Muscle of leg (tissue), 11 donors: ENCODE results near the gene TIMM44. TPM values are rescaled to one million over a fixed set of nuclear protein-coding genes. Genes with fewer than 3 reads are reported as not detected.

Experiments used
- DNase-seq: peaks from one replicate; pipeline ENCODE4 v3.0.0; 2013
- H3K27ac ChIP-seq: one replicate; pipeline ENCODE4 v1.5.1; 2013; ENCODE audit warnings: mild to moderate bottlenecking, low read length, control low read depth
- H3K27me3 ChIP-seq: one replicate; pipeline ENCODE4 v1.6.1; 2013; ENCODE audit warnings: low read length; ENCODE audit not compliant: control insufficient read depth, insufficient read depth
- H3K36me3 ChIP-seq: one replicate; pipeline ENCODE4 v1.6.1; 2013; ENCODE audit warnings: low read length; ENCODE audit not compliant: control insufficient read depth, insufficient read depth
- H3K4me1 ChIP-seq: one replicate; pipeline ENCODE4 v1.6.1; 2013; ENCODE audit warnings: low read length; ENCODE audit not compliant: control insufficient read depth, insufficient read depth
- H3K4me3 ChIP-seq: one replicate; pipeline ENCODE4 v1.5.1; 2013; ENCODE audit warnings: low read length, control low read depth
- H3K9me3 ChIP-seq: replicated peaks from 2 replicates; pipeline ENCODE4 v1.6.1; 2013; ENCODE audit warnings: low read depth, low read length; ENCODE audit not compliant: control insufficient read depth
- WGBS: methylation state at CpG from one replicate; pipeline ENCODE4 v1.1.5; 2013; ENCODE audit warnings: missing lambda C conversion rate; ENCODE audit not compliant: insufficient coverage; 5-methylcytosine and 5-hydroxymethylcytosine counted together
- polyA plus RNA-seq, 8 donors: library from polyadenylated mRNA; unstranded; fragments of 120-200 nt; gene quantifications; one replicate each; pipeline versions ENCODE4 v1.2.1 to v1.2.3, GENCODE V29; 2013; ENCODE audit warnings: inconsistent platforms in 1 of 8, low replicate concordance in 1 of 8; ENCODE audit not compliant: insufficient read length in 8 of 8, insufficient read depth in 1 of 8
- total RNA-seq: library from RNA; stranded (reverse); fragments of 120-200 nt; gene quantifications from one replicate; pipeline ENCODE4 v1.2.4, GENCODE V29; 2013

TIMM44 gene
- total and polyA plus RNA-seq, 9 donors = 40.5 to 66.3 (median 57.4) TPM

GRCh38 chr19:7955696-7956095, 12.2 kb upstream of the TIMM44 start:
- no peak overlapping the region for H3K27ac ChIP-seq
- no peaks in the 10 kb centered on the region for H3K4me1 ChIP-seq
- no peaks in the 10 kb centered on the region for H3K9me3 ChIP-seq
- 87% methylated on average over 7 of the region's 11 CpGs for WGBS
- H3K27me3 ChIP-seq = no peaks in the 10 kb centered on the region
- H3K36me3 ChIP-seq = peaks cover 27% of the 10 kb centered on the region
- DNase-seq = no peak
- H3K4me3 ChIP-seq = no peak overlapping the region

- WGBS = 78% methylated on average over 6 of the region's 7 CpGs
- Histone ChIP-seq H3K4me1 (no peaks in the 10 kb centered on the region), H3K36me3 (peaks cover 14% of the 10 kb centered on the region), H3K9me3 (no peaks in the 10 kb centered on the region), H3K27me3 (no peaks in the 10 kb centered on the region), H3K27ac (no peak overlapping the region), H3K4me3 (no peak overlapping the region)
- DNase-seq = no peak
Observed at GRCh38 chr19:7953576-7953975, 10.1 kb upstream of the TIMM44 start.

- no peak for DNase-seq
- Histone ChIP-seq H3K4me3 (no peak overlapping the region), H3K27ac (no peak overlapping the region), H3K4me1 (no peaks in the 10 kb centered on the region), H3K9me3 (no peaks in the 10 kb centered on the region), H3K36me3 (peaks cover 10% of the 10 kb centered on the region), H3K27me3 (no peaks in the 10 kb centered on the region)
- 31% methylated on average over 3 of the region's 3 CpGs for WGBS
Observed at GRCh38 chr19:7953060-7953459, 9.6 kb upstream of the TIMM44 start.

DNA sequence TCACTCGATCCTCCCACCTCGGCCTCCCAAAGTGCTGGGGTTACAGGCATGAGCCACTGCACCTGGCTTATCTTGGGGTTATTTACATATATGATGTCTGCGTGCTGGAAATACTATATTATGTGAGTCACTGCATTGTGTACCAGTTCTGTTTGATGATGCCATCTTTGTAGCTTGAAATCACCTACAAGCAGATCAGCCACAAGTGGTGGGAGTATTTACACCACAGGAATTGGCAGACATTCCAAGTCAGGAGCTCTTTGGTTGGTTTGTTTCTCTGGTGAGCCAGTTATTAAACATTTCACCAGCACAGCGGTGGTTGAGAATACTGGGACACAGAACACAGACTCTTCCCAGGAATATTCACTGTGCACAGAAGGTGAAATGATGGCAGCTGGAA, 4.5 kb upstream of the TIMM44 start:
- no peaks in the 10 kb centered on the region for H3K9me3 ChIP-seq

DNA sequence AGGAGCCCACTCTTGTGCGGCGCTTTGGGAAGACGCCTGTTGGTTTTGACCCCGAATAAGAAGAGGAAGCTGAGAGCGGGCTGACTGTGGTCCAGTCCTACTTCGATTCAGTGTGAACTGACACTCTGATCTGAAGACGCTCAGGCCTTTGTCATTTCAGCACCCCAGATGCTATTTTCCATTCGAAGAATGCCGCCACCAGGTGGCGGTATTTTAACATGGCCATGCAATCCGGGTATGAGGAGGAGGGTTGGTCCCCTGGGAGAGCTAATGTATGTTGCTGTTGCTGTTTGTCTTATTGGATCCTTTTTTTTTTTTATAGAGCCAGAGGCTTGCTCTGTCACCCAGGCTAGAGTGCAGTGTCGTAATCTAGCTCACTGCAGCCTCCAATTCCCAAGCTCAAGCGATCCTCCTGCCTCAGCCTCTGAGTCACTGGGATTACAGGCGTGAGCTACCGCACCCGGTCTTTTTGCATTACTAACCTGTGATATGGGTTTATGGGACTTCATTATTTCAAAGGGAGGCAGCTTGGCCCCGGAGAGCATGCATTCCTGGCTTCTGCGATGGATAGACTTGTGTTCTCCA, 803 bp upstream of the TIMM44 start:
- peak overlapping the region; percentile 69 for H3K4me3 ChIP-seq
- no peaks in the 10 kb centered on the region for H3K9me3 ChIP-seq
- peak overlapping the region; percentile 97 for H3K27ac ChIP-seq
- 17% methylated on average over 10 of the region's 18 CpGs for WGBS
- peaks cover 11% of the 10 kb centered on the region for H3K4me1 ChIP-seq
- DNase-seq = peak; percentile 97
- H3K27me3 ChIP-seq = no peaks in the 10 kb centered on the region
- peaks cover 25% of the 10 kb centered on the region for H3K36me3 ChIP-seq

More for the DNA sequence above, 4.5 kb upstream of the TIMM44 start:
- WGBS = 93% methylated on average over 2 of the region's 4 CpGs
- H3K36me3 ChIP-seq = no peaks in the 10 kb centered on the region
- H3K27me3 ChIP-seq = no peaks in the 10 kb centered on the region
- H3K4me1 ChIP-seq = peaks cover 2% of the 10 kb centered on the region
- no peak for DNase-seq
- no peak overlapping the region for H3K27ac ChIP-seq
- no peak overlapping the region for H3K4me3 ChIP-seq

DNA sequence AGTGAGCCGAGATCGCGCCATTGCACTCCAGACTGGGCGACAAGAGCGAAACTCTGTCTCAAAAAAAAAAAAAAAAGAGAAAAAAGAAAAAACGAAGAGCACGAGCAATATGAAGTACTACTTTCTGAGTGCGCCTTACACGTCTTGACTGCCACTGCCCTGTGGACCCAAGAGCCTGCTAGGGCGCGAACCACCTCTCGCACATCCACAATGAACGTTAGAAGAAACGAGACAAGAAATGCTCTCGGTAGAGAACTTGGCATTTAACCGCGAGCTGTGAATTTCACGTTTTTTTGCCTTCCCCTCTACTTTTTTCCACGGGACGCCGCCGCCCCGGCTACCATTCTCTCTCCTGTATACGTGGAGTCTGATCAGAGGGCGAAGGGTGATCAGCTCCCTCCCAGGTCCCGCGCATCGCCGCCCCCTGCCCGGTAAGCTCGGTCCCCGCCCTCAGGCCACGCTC, 454 bp downstream of the TIMM44 start:
- peaks cover 11% of the 10 kb centered on the region for H3K4me1 ChIP-seq
- H3K36me3 ChIP-seq = peaks cover 34% of the 10 kb centered on the region
- peak overlapping the region; percentile 97 for H3K27ac ChIP-seq
- DNase-seq = no peak
- 5% methylated on average over 22 of the region's 33 CpGs for WGBS
- no peaks in the 10 kb centered on the region for H3K9me3 ChIP-seq
- H3K27me3 ChIP-seq = no peaks in the 10 kb centered on the region
- H3K4me3 ChIP-seq = peak overlapping the region; percentile 74

DNA sequence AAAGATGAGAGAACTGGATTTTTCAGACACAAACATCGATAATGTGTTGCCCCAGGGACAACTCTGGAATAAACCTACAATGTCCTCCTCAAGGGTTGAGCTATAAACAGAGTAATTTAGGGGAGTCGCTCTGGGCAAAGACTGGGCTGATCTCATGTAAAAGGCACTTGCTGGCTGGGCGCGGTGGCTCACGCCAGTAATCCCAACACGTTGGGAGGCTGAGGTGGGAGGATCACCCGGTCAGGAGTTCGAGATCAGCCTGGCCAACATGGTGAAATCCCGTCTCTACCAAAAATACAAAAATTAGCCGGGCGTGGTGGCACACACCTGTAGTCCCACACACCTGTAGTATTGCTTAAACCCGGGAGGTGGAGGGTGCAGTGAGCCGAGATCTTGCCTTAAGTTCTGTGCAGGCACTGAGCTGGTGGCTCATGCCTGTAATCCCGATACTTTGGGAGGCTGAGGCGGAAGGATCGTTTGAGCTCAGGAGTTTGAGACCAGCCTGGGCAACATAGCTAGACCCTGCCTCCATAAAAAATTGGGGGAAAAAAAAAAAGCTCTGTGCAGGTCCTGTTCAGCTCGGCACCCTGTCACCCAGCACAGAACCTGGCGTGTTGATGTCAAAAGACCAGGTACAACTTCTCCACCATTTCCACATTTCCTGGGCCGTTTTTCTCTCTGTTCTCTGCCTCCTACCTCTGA, 1.4 kb downstream of the TIMM44 start:
- 90% methylated on average over 8 of the region's 19 CpGs for WGBS
- Histone ChIP-seq H3K9me3 (no peaks in the 10 kb centered on the region), H3K4me1 (peaks cover 11% of the 10 kb centered on the region), H3K27me3 (no peaks in the 10 kb centered on the region), H3K27ac (no peak overlapping the region), H3K36me3 (peaks cover 44% of the 10 kb centered on the region), H3K4me3 (no peak overlapping the region)
- no peak for DNase-seq

- Histone ChIP-seq H3K27me3 (no peaks in the 10 kb centered on the region), H3K4me1 (peaks cover 11% of the 10 kb centered on the region), H3K9me3 (no peaks in the 10 kb centered on the region), H3K4me3 (no peak overlapping the region), H3K27ac (no peak overlapping the region), H3K36me3 (peaks cover 46% of the 10 kb centered on the region)
- WGBS = 90% methylated on average over 9 of the region's 13 CpGs
- DNase-seq = no peak
Observed at GRCh38 chr19:7940841-7941240, 2.6 kb downstream of the TIMM44 start.

DNA sequence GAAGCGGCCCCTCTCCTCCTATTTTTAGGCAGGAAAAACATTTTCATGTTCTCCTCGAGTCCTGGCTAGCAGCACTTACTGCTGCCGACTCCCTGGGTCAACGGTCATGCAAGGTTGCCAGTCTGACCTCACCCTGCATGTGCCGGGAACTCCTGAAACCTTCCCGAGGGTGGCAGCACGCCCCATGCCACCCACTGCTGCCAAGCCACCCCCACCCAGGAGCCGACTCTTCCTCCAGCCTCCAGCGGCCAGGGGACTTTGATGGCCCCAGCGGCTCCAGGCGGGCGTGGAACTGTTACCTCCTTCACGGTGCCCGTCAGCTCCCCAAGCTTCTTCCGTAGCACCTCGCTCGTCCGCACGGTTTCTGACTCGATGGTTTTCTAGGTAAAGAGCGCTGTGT, 8.7 kb downstream of the TIMM44 start:
- peak; percentile 1 for DNase-seq
- H3K9me3 ChIP-seq = no peaks in the 10 kb centered on the region
- WGBS = 91% methylated on average over 20 of the region's 21 CpGs
- H3K4me1 ChIP-seq = no peaks in the 10 kb centered on the region
- no peak overlapping the region for H3K4me3 ChIP-seq
- H3K27me3 ChIP-seq = no peaks in the 10 kb centered on the region
- H3K36me3 ChIP-seq = peaks cover 81% of the 10 kb centered on the region
- no peak overlapping the region for H3K27ac ChIP-seq

DNA sequence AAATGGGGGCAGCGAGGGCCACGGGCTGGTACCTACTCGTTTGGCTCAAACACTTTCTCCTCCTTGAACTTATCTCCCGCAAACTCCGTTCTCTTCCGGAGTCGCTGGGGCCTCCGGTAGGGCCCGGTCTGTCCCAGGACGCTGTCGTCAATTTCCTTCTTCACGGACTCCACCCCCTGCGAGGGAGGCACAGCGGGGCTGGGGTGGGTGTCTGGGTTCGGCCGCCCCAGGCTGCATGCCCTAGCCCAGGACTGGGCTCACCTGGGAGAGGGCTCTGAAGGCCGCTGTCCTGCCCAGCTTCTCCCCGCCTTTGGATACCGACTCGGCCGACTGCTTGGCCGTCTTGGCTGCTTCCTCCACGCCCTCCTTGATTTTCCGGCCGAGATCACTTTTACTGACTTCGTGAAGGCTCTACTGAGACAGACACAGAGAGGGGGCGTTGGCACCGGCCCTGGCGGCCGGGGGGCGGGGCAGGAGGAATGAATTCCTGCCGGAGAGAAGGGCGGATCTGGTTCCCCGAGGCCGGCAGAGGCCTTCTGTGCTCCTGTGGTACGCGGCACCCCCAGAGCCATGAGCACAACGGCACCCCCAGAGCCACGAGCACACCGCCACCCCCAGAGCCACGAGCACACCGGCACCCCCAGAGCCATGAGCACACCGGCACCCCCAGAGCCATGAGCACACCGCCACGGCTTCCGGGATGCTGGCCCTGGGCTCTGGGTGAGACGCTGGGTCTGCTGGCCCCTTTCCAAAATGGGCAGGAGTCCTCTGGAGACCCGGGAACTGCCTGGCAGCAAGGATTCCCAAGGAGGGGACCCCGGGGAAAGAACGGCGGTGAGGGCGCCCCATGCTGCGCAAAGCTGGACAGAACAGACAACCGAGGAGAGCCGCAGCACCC, 9.4 kb downstream of the TIMM44 start:
- peaks cover 78% of the 10 kb centered on the region for H3K36me3 ChIP-seq
- H3K4me3 ChIP-seq = no peak overlapping the region
- DNase-seq = peak; percentile 5
- no peaks in the 10 kb centered on the region for H3K9me3 ChIP-seq
- no peak overlapping the region for H3K27ac ChIP-seq
- whole genome bisulfite sequencing = 88% methylated on average over 51 of the region's 55 CpGs
- peaks cover 2% of the 10 kb centered on the region for H3K4me1 ChIP-seq
- H3K27me3 ChIP-seq = no peaks in the 10 kb centered on the region
